ENCODE results near the gene PCDHGC3. TPM values are rescaled to one million over a fixed set of nuclear protein-coding genes. Genes with fewer than 3 reads are reported as not detected.

The PCDHGC3 gene
- total RNA-seq, 1 experiment from 2014 or later, result 1.2 TPM

DNA sequence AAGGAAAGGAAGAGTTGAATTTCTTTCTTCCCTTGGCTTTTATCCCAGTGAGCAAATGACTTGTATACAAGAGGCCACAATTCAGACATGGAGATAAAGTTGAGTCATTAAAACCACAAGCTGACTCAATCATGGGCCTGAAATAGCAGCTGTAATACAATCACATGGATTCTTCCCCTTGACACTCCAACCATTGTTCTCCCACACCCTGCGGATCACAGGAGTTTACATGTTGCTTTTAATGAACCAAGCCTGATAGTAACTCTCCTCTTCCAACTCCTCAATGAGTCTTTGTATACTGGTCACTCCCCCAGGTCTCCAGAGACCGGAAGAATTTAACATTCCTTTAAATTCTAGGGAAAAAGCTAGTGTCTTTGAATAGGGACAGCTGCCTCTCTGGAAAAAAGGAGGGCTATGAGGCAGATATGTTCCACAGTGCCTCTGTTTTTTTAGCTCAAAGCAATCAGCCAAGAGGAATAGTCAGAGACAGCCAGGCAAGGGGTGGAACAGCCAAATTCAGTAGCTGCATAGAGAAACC, 45.5 kb downstream of the PCDHGC3 start (continued):
- peak; percentile 94 for TF ChIP-seq MAX (IDR thresholded peaks at IDR 0.05)
- no peak for TF ChIP-seq POLR2A (IDR thresholded peaks at IDR 0.05; ENCODE audit: borderline replicate concordance, extremely low read depth, insufficient read depth, insufficient read length)
- peak; percentile 100 for TF ChIP-seq FOSL1 (IDR thresholded peaks at IDR 0.05; ENCODE audit: low read depth)
- no peak for TF ChIP-seq EZH2 (IDR thresholded peaks at IDR 0.05)
- TF ChIP-seq CBX3 (IDR thresholded peaks at IDR 0.05; ENCODE audit: low read depth), result peak; percentile 99

DNA sequence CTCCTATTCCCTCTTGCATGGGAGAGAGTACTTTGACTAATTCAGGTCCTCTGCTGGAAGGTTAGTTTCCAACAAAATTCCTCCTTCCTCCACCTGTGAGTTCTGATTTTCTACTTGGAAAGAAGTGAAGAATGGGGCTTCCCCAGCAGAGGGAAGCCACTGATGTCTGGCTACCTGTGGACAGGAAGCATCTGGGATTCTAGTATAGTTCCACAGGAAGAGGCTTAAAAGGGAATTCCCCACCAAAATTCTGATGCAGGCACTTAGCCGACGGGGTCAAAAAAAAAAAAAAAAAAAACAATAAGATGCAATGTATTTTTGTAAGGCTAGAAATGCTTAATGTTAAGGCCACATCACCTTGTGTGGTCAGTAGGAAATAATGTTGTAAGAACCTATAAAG, 46.5 kb downstream of the PCDHGC3 start:
- Histone ChIP-seq H3K9me3 (ENCODE audit: control insufficient read depth in 1 of 2, insufficient read depth in 1 of 2, low read depth in 1 of 2, low read length in 2 of 2) (no peaks in the 10 kb centered on the region), H3K9me2 (ENCODE audit: insufficient read depth) (no peaks in the 10 kb centered on the region), H3K4me1 (ENCODE audit: control insufficient read depth in 1 of 2, insufficient read depth in 2 of 2, low read length in 2 of 2) (peaks cover 43 to 69% of the 10 kb centered on the region in 2 experiments), H3K79me2 (ENCODE audit: insufficient read depth, low read length) (peaks cover 15% of the 10 kb centered on the region; the same call in 1 of the 2 replicates), H3K9ac (ENCODE audit: low read length) (peak overlapping the region; percentile 61), H2AFZ (ENCODE audit: low read depth, low read length, poor library complexity, severe bottlenecking) (no peak overlapping the region), H4K20me1 (ENCODE audit: insufficient read depth) (no peaks in the 10 kb centered on the region), H3K36me3 (ENCODE audit: control insufficient read depth in 1 of 2, insufficient read depth in 2 of 2, low read length in 2 of 2) (peaks cover 9 to 50% of the 10 kb centered on the region in 2 experiments), H3K27ac (ENCODE audit: low read depth, low read length) (peak overlapping the region; percentile 80), H3K4me3 (replicated peaks in 1 of 2; ENCODE audit: low read depth in 1 of 2, low read length in 2 of 2) (no peak overlapping the region), H3K4me2 (ENCODE audit: low read length) (peak overlapping the region; percentile 69), H3K27me3 (ENCODE audit: insufficient read depth, low read length) (no peaks in the 10 kb centered on the region)
- ChIA-PET RAD21 (ENCODE audit: low non-redundant PET in 1 of 2, low total read pairs in 2 of 2, uncharacterized antibody in 2 of 2, unreplicated experiment in 2 of 2) (interaction anchor here in 1 of 2 experiments (4.0 kb wide), 1 partner anchor 109 kb away, joined by 17 read pairs; the partner anchor contains the start of gene PCDHGA10), POLR2A (interaction anchor here (1.3 kb wide), 1 partner anchor 110 kb away, joined by 4 read pairs; the partner anchor contains the start of gene PCDHGA10), CTCF (interaction anchor here (1.1 to 3.0 kb wide), 11 partner anchors 9 to 330 kb away, joined by 3 to 33 read pairs (median 6); partner anchors contain the start of genes PCDHB10, PCDHGA10, PCDHGA11 and TAF7)
- no peak for TF ChIP-seq CEBPB (IDR thresholded peaks at IDR 0.05; ENCODE audit: low read depth)
- TF ChIP-seq TCF7L2 (IDR thresholded peaks at IDR 0.05; ENCODE audit: borderline replicate concordance, extremely low read depth, insufficient read depth, insufficient read length), result no peak
- TF ChIP-seq FOSL1 (IDR thresholded peaks at IDR 0.05; ENCODE audit: low read depth), result no peak
- TF ChIP-seq EZH2phosphoT487 (IDR thresholded peaks at IDR 0.05; ENCODE audit: borderline replicate concordance), result no peak
- intact Hi-C loops (cut with micrococcal nuclease), result no loop called here
- no TSS peak for BruUV-seq (replicated peaks)
- ATAC-seq, result no peak
- DNase-seq (ENCODE audit: low read depth, low spot score), result no peak
